Activated CD4-positive, alpha-beta T cell treated with anti-CD3 and anti-CD28 coated beads for 24 hours (primary cell): ENCODE results near the gene SP5.
"Not testable (repeated sequence)": the region's sequence is repeated elsewhere in the genome, so short reads cannot be mapped to it uniquely, and the experiment has no call there.

Experiments
- DNase-seq, 2 donors: peaks; one replicate each; pipeline ENCODE4 v3.0.0-alpha.2; 2020; ENCODE audit warnings: low read depth in 2 of 2

The SP5 gene

DNA sequence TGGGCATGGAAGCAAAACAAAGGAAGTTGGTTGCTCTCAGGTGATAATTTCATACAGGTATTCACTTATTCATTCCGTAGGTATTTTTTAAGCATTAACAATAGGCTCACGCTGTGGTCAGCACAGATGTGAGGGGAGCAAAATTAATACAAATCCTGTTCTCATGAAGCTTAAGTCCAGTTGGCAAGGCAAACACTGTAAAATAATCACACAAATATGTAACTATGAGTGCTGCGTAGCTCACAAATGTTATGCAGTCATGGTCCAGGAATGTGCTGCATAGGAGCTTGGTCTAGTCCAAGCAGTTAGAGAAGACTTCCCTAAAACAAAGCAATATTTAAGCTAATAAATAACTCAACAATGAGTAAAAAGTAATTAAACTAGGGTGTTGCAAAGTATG, 23.9 kb downstream of the SP5 start:
- DNase-seq, result no peak

DNA sequence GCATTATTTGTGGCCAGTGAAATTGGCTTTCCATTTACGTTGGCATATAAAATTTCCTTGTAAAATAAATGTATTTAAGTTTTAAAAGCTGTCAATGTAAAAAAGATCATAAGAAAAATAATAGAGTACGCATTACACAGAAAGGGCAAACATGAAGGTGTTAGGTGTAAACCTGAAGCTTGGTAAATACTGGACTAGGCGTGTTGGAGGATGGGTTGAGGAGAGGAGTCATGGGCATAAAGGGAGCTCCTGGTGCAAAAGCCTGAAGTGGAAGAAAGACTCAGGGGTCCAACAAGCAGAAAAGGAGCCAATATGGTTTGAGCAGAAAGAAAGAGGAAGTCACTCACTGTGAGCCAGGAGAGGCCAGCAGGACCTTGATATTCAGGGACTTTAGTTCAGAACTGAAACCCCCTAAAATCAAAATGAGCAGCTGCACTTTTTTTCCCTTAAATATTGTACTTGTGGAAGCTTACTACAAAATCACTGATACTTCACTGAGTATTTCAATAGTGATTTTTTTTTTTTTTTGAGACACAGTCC, 24.4 kb downstream of the SP5 start:
- DNase-seq, result no peak

DNA sequence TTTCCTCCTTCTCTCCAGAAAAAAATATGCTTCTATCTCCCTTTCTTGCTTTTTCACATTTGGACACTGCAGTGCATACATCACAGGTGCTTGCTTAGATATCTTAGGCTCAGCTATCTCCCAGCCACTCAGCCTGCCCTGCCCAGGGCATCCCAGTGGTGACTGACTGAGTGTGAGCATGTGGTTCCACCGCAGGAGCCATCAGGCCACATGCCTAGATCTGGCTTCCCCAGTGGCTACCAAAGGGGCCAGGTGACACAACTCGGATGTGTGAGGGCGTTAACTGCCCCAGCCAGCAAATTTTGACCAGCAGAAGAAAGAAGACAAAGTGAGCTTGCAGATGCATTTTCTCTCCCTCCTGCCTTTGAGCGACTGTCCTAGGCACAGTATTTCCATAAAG, 25.5 kb downstream of the SP5 start:
- no peak for DNase-seq

DNA sequence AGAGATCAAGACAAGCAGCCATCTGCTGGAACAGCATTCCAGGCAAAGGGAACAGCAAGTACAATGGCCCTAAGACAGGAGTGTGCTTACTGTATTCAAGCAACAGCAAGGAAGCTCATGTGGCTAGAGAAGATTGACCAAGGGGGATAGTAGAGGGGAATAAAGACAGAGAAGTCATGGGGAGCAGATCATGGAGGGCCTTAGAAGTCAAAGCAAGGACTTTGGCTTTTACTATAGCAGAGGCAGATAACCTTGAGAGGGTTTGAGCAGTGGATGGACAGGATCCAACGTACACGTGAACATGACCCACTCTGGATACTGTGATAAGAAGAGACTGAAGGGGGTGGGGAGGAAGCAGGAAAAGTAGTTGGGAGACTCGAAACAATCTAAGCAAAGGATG, 26.9 kb downstream of the SP5 start:
- DNase-seq, result no peak

DNA sequence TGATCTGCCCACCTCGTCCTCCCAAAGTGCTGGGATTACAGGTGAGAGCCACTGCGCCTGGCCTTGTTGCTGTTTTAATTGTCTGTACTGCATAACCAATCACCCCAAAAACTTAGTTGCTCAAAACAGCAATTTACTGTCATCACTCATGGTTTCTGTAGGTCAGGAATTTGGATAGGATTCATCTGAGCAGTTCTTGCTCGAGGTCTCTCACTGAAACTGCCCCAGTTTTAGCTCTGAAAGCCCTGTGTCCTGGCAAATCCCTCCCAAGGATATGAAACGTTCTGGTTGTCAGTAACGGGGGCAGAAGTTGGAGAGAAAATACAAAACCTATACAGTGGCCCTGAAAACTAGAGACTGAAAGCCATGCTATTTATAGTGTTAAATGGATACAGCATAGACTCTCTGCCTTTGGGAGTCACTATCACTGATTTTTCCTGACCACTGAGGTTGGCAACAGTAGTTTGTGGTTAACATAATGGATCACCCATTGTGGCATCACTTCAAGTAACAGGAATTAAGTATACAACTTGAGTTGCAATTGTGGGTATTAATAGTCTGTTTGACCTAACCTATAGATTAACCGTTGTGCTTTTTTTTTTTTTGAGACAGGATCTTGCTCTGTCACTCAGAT, 27.9 kb downstream of the SP5 start:
- no peak for DNase-seq

GRCh38 chr2:170743530-170744239, 28.5 kb downstream of the SP5 start:
- no peak for DNase-seq

DNA sequence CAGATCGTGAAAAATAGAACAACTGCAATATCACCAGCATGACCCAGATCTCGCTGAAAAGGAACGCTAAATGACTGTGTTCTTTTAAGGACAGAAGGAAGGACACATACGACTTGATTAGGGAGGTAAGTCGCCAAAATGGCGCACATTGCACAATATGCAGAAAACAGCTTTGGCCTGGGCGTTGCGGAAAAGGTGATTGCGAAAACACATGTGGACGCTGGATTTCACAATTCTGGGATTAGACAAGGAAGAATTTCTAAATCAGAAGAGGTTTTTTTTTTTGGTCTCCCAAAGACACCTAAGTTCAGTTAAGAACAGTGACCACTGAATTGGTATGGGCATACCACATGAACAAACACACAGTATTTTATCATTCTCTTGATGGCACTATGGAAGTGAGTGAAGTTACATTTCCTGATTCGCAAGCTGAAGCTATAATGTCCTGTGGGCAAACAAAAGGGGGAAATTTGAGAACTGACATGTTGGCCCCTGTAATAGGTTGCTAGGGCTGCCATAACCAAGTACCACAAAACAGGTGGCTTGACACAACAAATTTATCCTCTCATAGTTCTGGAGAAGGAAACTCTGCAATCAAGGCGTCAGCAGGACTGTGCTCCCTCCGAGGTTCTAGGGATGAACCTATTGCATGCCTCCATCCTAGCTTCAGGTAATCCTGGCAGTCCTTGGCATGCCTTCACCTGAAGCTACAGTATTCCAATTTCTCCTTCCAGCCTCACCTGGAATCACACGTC, 29.3 kb downstream of the SP5 start:
- DNase-seq, result no peak

- DNase-seq, result no peak
Observed at GRCh38 chr2:170745305-170745704, 30.2 kb downstream of the SP5 start.

GRCh38 chr2:170747921-170748320, 32.8 kb downstream of the SP5 start:
- no peak for DNase-seq

DNA sequence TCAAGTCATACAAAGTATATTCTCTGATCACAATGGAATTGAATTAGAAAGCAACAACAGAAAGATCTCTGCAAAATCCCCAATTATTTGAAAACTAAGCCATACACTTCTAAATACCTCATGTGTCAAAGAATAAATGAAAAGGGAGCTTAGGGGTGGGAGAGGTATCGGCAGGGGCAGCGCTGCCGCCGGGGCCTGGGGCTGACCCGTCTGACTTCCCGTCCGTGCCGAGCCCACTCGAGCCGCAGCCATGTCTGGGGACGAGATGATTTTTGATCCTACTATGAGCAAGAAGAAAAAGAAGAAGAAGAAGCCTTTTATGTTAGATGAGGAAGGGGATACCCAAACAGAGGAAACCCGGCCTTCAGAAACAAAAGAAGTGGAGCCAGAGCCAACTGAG, 36.4 kb downstream of the SP5 start:
- DNase-seq, result not testable (repeated sequence)

DNA sequence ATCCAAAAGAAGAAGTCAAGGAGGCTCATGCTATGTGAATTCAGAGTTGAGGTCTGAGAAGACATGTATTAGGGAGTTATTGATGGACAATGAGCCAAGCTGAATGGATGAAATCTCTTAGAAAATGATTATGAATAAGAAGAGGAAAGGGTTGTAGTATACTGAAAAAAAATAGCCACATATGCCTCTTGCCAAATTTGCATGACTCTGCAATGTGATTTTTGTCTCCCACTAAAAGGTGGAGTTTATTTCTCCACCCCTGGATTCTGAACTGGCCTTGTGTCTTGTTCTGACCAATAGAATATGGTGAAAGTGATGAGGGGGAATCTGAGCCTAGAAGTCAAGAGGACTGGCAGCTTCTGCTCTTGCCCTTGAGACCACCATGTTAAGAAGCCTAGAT, 46.4 kb downstream of the SP5 start:
- no peak for DNase-seq

DNA sequence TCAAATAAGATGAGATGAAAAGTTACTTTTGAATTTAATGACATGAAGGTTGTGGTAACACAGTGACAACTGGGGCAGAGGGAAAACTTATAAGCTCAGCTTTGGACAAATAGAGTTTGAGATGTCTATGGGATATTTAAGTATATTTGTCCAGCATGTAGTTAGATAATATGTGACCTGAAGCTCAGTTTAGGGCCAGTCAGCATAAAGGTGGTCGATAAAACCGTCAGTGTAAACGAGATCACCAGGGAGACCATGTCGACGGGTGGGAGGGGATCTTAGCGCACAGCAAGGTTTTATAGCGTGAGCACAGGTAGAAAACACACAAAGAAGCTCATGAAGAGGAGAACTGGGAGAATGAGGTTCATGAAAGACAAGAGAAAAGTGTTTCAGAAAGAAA, 47.6 kb downstream of the SP5 start:
- no peak for DNase-seq

- no peak for DNase-seq
Observed at GRCh38 chr2:170763232-170763631, 48.1 kb downstream of the SP5 start.

- DNase-seq, result no peak
Observed at GRCh38 chr2:170764880-170765261, 49.7 kb downstream of the SP5 start.

DNA sequence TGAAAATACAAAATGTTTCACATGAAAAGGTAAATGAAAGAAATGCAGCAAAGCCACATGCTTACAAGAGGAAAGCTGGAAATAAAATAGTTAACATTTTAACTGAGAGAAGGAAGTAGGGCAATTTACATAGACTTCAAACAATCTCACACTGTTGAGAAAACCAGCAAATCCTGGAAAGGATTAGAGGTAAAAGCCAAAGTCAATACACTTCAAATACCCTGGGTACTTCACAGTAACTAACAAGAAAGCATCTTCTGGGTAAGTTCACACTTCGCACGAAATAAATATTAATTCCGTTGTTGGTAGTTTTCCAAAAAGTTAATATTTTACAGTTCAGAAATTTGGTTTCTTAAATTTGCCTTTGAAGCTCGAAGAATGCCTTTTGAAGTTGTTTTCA, 51.6 kb downstream of the SP5 start:
- no peak for DNase-seq
